ENCODE results near the gene ARMCX1.

DNA sequence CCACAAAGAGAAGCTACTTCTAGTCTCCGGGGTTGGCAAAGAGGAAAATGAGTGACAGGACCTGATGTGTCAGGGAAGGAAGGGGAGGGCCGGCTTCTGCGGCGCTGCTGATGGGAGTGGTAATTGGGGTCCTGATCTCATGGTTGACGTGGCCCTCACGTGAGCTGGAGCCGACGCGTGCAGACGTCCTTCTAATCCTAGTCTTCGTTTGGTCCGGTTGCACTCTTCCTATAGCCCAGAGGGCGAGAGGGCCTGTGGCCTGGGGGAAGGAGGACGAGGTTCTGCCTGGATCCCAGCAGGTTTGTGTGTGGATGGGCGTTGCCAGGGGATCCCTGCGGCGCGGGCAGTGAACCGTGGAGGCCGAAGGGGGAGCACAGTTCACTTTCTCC, at the start of gene ARMCX1:
- TF ChIP-seq CTCF (IDR thresholded peaks at IDR 0.05) (no peak), POLR2A (IDR thresholded peaks at IDR 0.05) (peak in 2 of 4 donors; percentile 42 to 52)
